Type B pancreatic cell (in vitro differentiated cells): ENCODE results near the gene CASZ1. TPM values are rescaled to one million over a fixed set of nuclear protein-coding genes. Genes with fewer than 3 reads are reported as not detected.

ENCODE experiments used
- DNase-seq: peaks from one replicate; pipeline ENCODE4 v3.0.0; 2021; ENCODE audit warnings: mixed read lengths; ENCODE audit not compliant: unreplicated experiment; ENCODE audit errors: extremely low spot score
- H3K27ac Mint-ChIP-seq: 2 replicates; pipeline ENCODE4 v1.8.0; 2021; ENCODE audit warnings: mild to moderate bottlenecking, mixed read lengths
- H3K27me3 Mint-ChIP-seq: 2 replicates; pipeline ENCODE4 v1.8.0; 2021; ENCODE audit warnings: mixed read lengths
- H3K36me3 Mint-ChIP-seq: 2 replicates; pipeline ENCODE4 v1.8.0; 2021; ENCODE audit warnings: mixed read lengths
- H3K4me1 Mint-ChIP-seq: one replicate; pipeline ENCODE4 v1.8.0; 2021; ENCODE audit warnings: mixed read lengths; ENCODE audit not compliant: unreplicated experiment
- H3K4me3 Mint-ChIP-seq: 2 replicates; pipeline ENCODE4 v1.8.0; 2021; ENCODE audit warnings: mild to moderate bottlenecking, mixed read lengths
- H3K9me3 Mint-ChIP-seq: 2 replicates; pipeline ENCODE4 v1.8.0; 2021; ENCODE audit warnings: mixed read lengths
- total RNA-seq: library from RNA; stranded (reverse); gene quantifications from 2 replicates; pipeline ENCODE4 v1.2.1, GENCODE V29; 2021; ENCODE audit warnings: low replicate concordance
- TF ChIP-seq, protein P1 (sequence below): fragments of 200-600 bp; sonication (generic); conservative IDR thresholded peaks from 2 replicates; pipeline ENCODE4 v1.5.0; 2021; ENCODE audit warnings: antibody characterized with exemption, mild to moderate bottlenecking

The CASZ1 gene
- total RNA-seq, 1 donor from 2014 or later = 15.7 TPM

DNA sequence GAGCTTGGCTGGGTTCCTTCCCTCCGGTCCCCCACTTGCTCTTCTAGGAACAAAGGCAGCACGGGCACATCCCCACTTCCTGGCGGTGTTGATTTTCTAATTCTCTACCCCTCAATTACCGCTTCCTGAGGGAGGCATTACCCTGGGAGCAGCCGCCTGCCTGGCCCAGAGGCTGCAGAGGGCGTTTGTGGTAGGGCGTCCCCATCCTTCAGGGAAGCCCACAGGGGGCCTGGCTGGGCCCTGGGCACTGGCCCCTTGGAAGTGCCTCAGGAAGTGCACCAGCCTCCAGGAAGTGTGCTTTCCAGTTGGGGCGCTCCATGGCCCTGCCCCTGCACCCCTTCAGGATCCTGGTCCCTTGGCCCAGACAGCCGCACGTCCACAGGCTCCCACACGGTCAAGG, 42.1 kb upstream of the CASZ1 start:
- TF ChIP-seq, protein P1, sequence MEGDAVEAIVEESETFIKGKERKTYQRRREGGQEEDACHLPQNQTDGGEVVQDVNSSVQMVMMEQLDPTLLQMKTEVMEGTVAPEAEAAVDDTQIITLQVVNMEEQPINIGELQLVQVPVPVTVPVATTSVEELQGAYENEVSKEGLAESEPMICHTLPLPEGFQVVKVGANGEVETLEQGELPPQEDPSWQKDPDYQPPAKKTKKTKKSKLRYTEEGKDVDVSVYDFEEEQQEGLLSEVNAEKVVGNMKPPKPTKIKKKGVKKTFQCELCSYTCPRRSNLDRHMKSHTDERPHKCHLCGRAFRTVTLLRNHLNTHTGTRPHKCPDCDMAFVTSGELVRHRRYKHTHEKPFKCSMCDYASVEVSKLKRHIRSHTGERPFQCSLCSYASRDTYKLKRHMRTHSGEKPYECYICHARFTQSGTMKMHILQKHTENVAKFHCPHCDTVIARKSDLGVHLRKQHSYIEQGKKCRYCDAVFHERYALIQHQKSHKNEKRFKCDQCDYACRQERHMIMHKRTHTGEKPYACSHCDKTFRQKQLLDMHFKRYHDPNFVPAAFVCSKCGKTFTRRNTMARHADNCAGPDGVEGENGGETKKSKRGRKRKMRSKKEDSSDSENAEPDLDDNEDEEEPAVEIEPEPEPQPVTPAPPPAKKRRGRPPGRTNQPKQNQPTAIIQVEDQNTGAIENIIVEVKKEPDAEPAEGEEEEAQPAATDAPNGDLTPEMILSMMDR = no peak
- no peaks in the 10 kb centered on the region for H3K36me3 Mint-ChIP-seq
- no peak overlapping the region for H3K27ac Mint-ChIP-seq
- H3K9me3 Mint-ChIP-seq = no peaks in the 10 kb centered on the region
- H3K4me3 Mint-ChIP-seq = no peak overlapping the region
- H3K4me1 Mint-ChIP-seq = peaks cover 21% of the 10 kb centered on the region
- DNase-seq = no peak
- peaks cover 31% of the 10 kb centered on the region for H3K27me3 Mint-ChIP-seq

DNA sequence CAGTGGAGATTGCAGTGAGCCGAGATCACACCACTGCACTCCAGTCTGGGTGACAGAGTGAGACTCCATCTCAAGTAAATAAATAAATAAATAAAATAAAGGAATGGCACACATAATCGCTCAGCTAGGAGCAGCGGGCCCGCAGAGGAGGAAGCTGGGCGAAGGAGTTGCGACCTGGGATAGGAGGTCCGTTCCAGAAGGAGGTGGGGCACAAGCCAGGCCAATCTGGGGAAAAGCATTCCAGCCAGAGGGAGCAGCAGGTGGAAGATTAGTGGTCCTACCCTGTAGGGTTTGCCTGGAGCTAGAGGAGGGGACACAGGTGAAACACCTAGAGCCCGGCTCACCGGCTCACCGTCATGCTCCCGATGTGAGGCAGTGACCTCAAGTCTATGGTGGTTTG, 40.3 kb upstream of the CASZ1 start:
- peaks cover 21% of the 10 kb centered on the region for H3K4me1 Mint-ChIP-seq
- DNase-seq = no peak
- H3K9me3 Mint-ChIP-seq = no peaks in the 10 kb centered on the region
- no peak overlapping the region for H3K27ac Mint-ChIP-seq
- H3K36me3 Mint-ChIP-seq = no peaks in the 10 kb centered on the region
- TF ChIP-seq, protein P1 = no peak
- peaks cover 31% of the 10 kb centered on the region for H3K27me3 Mint-ChIP-seq
- no peak overlapping the region for H3K4me3 Mint-ChIP-seq

DNA sequence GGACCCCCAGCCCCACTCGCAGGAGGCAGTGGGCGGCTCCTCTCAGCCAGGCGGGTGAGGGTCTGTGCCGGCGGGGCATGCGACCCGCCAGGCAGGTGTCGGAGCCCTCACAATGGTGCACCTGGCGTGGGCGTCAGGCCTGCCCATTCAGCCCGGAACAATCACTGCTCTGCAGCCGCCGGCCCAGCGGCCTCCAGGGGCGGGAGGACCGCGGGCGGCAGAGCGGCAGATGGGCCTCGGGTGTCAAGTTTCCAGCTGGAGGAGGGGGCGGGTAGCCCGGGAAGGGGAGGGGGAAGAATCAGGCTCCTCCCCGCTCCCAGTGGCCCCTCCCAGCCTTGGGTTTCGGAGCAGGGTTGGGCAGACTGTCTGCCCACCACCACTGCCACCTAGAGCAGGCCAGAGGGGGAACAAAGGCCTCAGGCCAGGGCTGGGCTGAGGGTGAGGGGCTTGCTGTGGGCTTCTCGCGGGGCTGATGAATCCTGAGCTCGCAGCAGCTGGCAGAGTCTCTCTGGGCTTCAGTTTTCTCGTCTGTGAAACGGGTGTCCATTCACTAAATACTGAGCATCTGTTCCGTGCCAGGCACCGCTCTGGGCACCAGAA, 39.5 kb upstream of the CASZ1 start:
- TF ChIP-seq, protein P1 = peak; percentile 21
- Mint-ChIP-seq H3K4me1 (peaks cover 16% of the 10 kb centered on the region), H3K27ac (no peak overlapping the region), H3K27me3 (peaks cover 25% of the 10 kb centered on the region), H3K9me3 (no peaks in the 10 kb centered on the region), H3K4me3 (no peak overlapping the region), H3K36me3 (no peaks in the 10 kb centered on the region)
- peak; percentile 82 for DNase-seq

DNA sequence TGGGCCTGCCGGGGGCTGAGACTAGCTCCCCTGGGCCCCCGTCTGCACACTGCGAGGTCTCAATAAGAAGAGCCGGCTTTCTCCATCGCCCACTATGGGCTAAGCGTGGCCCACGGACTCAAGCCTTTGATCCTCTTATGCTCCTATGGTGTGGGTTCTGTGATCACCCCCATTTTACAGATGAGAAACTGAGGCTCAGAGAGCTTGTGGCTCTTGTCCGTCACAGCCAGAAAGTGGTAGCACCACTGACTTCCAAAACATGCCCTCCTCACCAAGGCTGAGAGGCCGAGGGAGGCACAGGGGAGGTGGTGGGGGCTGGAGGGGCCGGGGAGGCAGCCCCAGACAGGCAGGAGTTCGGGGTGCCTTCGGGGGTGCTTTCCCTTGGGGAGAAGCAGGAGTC, 39.0 kb upstream of the CASZ1 start:
- no peak overlapping the region for H3K4me3 Mint-ChIP-seq
- TF ChIP-seq, protein P1 = no peak
- DNase-seq = no peak
- H3K27me3 Mint-ChIP-seq = peaks cover 28% of the 10 kb centered on the region
- no peak overlapping the region for H3K27ac Mint-ChIP-seq
- peaks cover 20% of the 10 kb centered on the region for H3K4me1 Mint-ChIP-seq
- no peaks in the 10 kb centered on the region for H3K9me3 Mint-ChIP-seq
- H3K36me3 Mint-ChIP-seq = no peaks in the 10 kb centered on the region

DNA sequence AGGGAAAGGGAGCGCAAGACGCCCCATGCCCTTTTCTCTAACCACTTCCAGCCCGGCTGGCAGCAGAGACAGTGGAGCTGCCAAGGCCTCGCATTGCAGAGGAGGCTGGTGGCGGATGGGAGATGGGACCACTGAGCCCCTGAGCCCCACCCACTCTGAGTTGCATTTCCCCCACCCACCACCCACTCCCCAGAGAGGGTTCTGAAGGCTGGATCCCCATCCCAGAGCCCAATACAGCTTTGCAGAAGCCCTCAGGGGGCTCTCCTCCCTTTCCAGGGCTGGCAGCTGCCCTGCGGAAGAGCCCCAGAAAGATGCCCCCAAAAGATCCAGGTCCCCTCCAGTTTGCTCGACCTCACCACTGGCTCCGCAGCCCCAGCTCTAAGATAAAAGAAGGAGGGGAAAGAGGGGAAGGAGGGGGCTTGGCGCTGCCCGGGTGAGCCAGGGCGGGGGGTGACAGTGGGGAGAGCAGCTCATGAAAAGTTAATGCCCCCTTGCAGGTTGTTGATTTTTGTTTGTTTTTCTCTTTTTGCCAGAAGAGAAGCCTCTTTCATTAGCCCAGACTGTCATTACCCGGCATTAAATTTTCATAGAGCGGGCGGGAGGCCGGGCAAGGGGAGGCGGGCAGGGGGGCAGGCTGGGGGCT, 38.4 kb upstream of the CASZ1 start:
- H3K4me3 Mint-ChIP-seq = no peak overlapping the region
- no peak overlapping the region for H3K27ac Mint-ChIP-seq
- TF ChIP-seq, protein P1 = no peak
- H3K27me3 Mint-ChIP-seq = peaks cover 28% of the 10 kb centered on the region
- no peaks in the 10 kb centered on the region for H3K9me3 Mint-ChIP-seq
- no peaks in the 10 kb centered on the region for H3K36me3 Mint-ChIP-seq
- DNase-seq = no peak
- peaks cover 19% of the 10 kb centered on the region for H3K4me1 Mint-ChIP-seq
